Measurements from ENCODE around the gene EIF4E1B.

Gene EIF4E1B

GRCh38 chr5:176644294-176644693, 13.8 kb downstream of the EIF4E1B start:
- Histone ChIP-seq H3K9ac (0 out of 22 replicates have a peak overlapping the region, but pooled peaks of 1 of the 11 experiments have one; percentile 34), H3K27me3 (no peaks in the 10 kb centered on the region), H3K4me3 (no peak overlapping the region), H3K4me2 (peak overlapping the region in 9 of 11 experiments; percentile 12 to 59 (median 46); a peak in 16 of 22 replicates), H3K36me3 (no peaks in the 10 kb centered on the region), H3K9me3 (replicated peaks in 1 of 11) (no peaks in the 10 kb centered on the region), H3K4me1 (peaks cover 23 to 58% (median 50%) of the 10 kb centered on the region in 10 experiments), H3K27ac (no peak overlapping the region), H4K20me1 (peaks cover 0 to 16% (median 12%) of the 10 kb centered on the region in 11 experiments; a peak in 16 of 22 replicates)
- no peak for TF ChIP-seq Cebpa-rat (IDR thresholded peaks at IDR 0.05)

GRCh38 chr5:176644878-176645670, 14.6 kb downstream of the EIF4E1B start:
- peaks cover 5 to 24% (median 20%) of the 10 kb centered on the region in 11 experiments; a peak in 20 of 22 replicates for H4K20me1 ChIP-seq
- H3K9me3 ChIP-seq (replicated peaks in 1 of 11), result no peaks in the 10 kb centered on the region
- no peak overlapping the region for H3K4me3 ChIP-seq
- H3K9ac ChIP-seq, result no peak overlapping the region
- no peaks in the 10 kb centered on the region for H3K27me3 ChIP-seq
- H3K36me3 ChIP-seq, result no peaks in the 10 kb centered on the region
- H3K4me2 ChIP-seq, result peak overlapping the region in 8 of 11 experiments; percentile 31 to 59 (median 48); a peak in 12 of 22 replicates
- H3K27ac ChIP-seq, result no peak overlapping the region
- peaks cover 31 to 60% (median 53%) of the 10 kb centered on the region in 10 experiments for H3K4me1 ChIP-seq
- no peak for TF ChIP-seq Cebpa-rat (IDR thresholded peaks at IDR 0.05)

- H4K20me1 ChIP-seq, result peaks cover 16 to 35% (median 31%) of the 10 kb centered on the region in 11 experiments; a peak in 20 of 22 replicates
- H3K27ac ChIP-seq, result peak overlapping the region in 9 of 11 experiments; percentile 67 to 91 (median 79); a peak in 19 of 22 replicates
- H3K27me3 ChIP-seq, result peaks cover 0 to 6% (median 0%) of the 10 kb centered on the region in 11 experiments; a peak in 1 of 22 replicates
- no peak for TF ChIP-seq Cebpa-rat (IDR thresholded peaks at IDR 0.05)
- H3K4me3 ChIP-seq, result peak overlapping the region in 7 of 10 experiments; percentile 64 to 82 (median 74); a peak in 4 of 20 replicates
- peaks cover 42 to 68% (median 63%) of the 10 kb centered on the region in 10 experiments for H3K4me1 ChIP-seq
- H3K9me3 ChIP-seq (replicated peaks in 1 of 11), result no peaks in the 10 kb centered on the region
- peak overlapping the region in 10 of 11 experiments; percentile 59 to 88 (median 84); a peak in 18 of 22 replicates for H3K9ac ChIP-seq
- H3K36me3 ChIP-seq, result no peaks in the 10 kb centered on the region
- H3K4me2 ChIP-seq, result peak overlapping the region; percentile 75 to 99 (median 89)
Observed at GRCh38 chr5:176646049-176646706, 15.7 kb downstream of the EIF4E1B start.

- Histone ChIP-seq H3K4me1 (peaks cover 47 to 73% (median 67%) of the 10 kb centered on the region in 10 experiments), H4K20me1 (peaks cover 21 to 39% (median 36%) of the 10 kb centered on the region in 11 experiments; a peak in 20 of 22 replicates), H3K9ac (peak overlapping the region; percentile 39 to 88 (median 84); a peak in 20 of 22 replicates), H3K9me3 (replicated peaks in 1 of 11) (no peaks in the 10 kb centered on the region), H3K27me3 (peaks cover 0 to 10% (median 0%) of the 10 kb centered on the region in 11 experiments; a peak in 1 of 22 replicates), H3K27ac (peak overlapping the region in 10 of 11 experiments; percentile 44 to 91 (median 78); a peak in 19 of 22 replicates), H3K36me3 (no peaks in the 10 kb centered on the region), H3K4me3 (peak overlapping the region in 9 of 10 experiments; percentile 64 to 82 (median 74); a peak in 16 of 20 replicates), H3K4me2 (peak overlapping the region; percentile 75 to 99 (median 89))
- TF ChIP-seq Cebpa-rat (IDR thresholded peaks at IDR 0.05), result no peak
Observed at GRCh38 chr5:176646707-176647029, 16.2 kb downstream of the EIF4E1B start.

- peaks cover 21 to 45% (median 41%) of the 10 kb centered on the region in 11 experiments; a peak in 20 of 22 replicates for H4K20me1 ChIP-seq
- H3K27me3 ChIP-seq, result peaks cover 0 to 10% (median 0%) of the 10 kb centered on the region in 11 experiments; a peak in 1 of 22 replicates
- H3K36me3 ChIP-seq, result peaks cover 0 to 3% (median 0%) of the 10 kb centered on the region in 11 experiments; a peak in 2 of 22 replicates
- peaks cover 52 to 79% (median 73%) of the 10 kb centered on the region in 10 experiments for H3K4me1 ChIP-seq
- H3K9ac ChIP-seq, result peak within 1 kb of the TSS; percentile 76 to 92 (median 85)
- peak within 1 kb of the TSS; percentile 76 to 91 (median 84) for H3K27ac ChIP-seq
- no peaks in the 10 kb centered on the region for H3K9me3 ChIP-seq (replicated peaks in 1 of 11)
- H3K4me3 ChIP-seq, result peak within 1 kb of the TSS; percentile 64 to 82 (median 74)
- peak within 1 kb of the TSS; percentile 95 to 100 (median 99) for H3K4me2 ChIP-seq
- no peak for TF ChIP-seq Cebpa-rat (IDR thresholded peaks at IDR 0.05)
Observed at GRCh38 chr5:176647030-176647842, 16.8 kb downstream of the EIF4E1B start, which contains the start of gene TSPAN17. TSPAN17 (plus strand) TSS chr5:176647484; CDS start chr5:176647616, 132 bp downstream.

GRCh38 chr5:176647843-176648473, 17.5 kb downstream of the EIF4E1B start:
- peaks cover 0 to 10% (median 0%) of the 10 kb centered on the region in 11 experiments; a peak in 1 of 22 replicates for H3K27me3 ChIP-seq
- H3K4me3 ChIP-seq, result peak overlapping the region; percentile 64 to 82 (median 74)
- peaks cover 23 to 52% (median 48%) of the 10 kb centered on the region in 11 experiments; a peak in 20 of 22 replicates for H4K20me1 ChIP-seq
- no peak for TF ChIP-seq Cebpa-rat (IDR thresholded peaks at IDR 0.05)
- H3K36me3 ChIP-seq, result peaks cover 0 to 10% (median 3%) of the 10 kb centered on the region in 11 experiments; a peak in 10 of 22 replicates
- peaks cover 58 to 86% (median 80%) of the 10 kb centered on the region in 10 experiments for H3K4me1 ChIP-seq
- peak overlapping the region; percentile 76 to 92 (median 85) for H3K9ac ChIP-seq
- H3K27ac ChIP-seq, result peak overlapping the region; percentile 76 to 91 (median 84)
- H3K4me2 ChIP-seq, result peak overlapping the region; percentile 95 to 100 (median 99)
- no peaks in the 10 kb centered on the region for H3K9me3 ChIP-seq (replicated peaks in 1 of 11)

GRCh38 chr5:176648474-176649194, 18.2 kb downstream of the EIF4E1B start:
- Histone ChIP-seq H3K4me3 (peak overlapping the region; percentile 64 to 82 (median 74)), H3K27ac (peak overlapping the region in 8 of 11 experiments; percentile 76 to 91 (median 84); a peak in 14 of 22 replicates), H3K9ac (peak overlapping the region; percentile 76 to 92 (median 85))

More at GRCh38 chr5:176648474-176649194, 18.2 kb downstream of the EIF4E1B start:
- H3K4me2 ChIP-seq, result peak overlapping the region; percentile 95 to 100 (median 99)
- H3K9me3 ChIP-seq (replicated peaks in 1 of 11), result no peaks in the 10 kb centered on the region
- peaks cover 0 to 10% (median 0%) of the 10 kb centered on the region in 11 experiments; a peak in 1 of 22 replicates for H3K27me3 ChIP-seq
- peaks cover 64 to 87% (median 83%) of the 10 kb centered on the region in 10 experiments for H3K4me1 ChIP-seq
- peaks cover 0 to 16% (median 7%) of the 10 kb centered on the region in 11 experiments; a peak in 11 of 22 replicates for H3K36me3 ChIP-seq
- no peak for TF ChIP-seq Cebpa-rat (IDR thresholded peaks at IDR 0.05)
- peaks cover 26 to 59% (median 55%) of the 10 kb centered on the region in 11 experiments; a peak in 20 of 22 replicates for H4K20me1 ChIP-seq

Measured in BLaER1 treated with 17β-estradiol and CSF1 and Interleukin-3, amounts not matched to agents 10 nM and 100 nM (cell line).